PFSK-1 (cell line): ENCODE data around the gene LENG8.

Experiments
- FOXP2 ChIP-seq: optimal IDR thresholded peaks from 2 replicates; pipeline ENCODE3; 2011; ENCODE audit warnings: borderline replicate concordance, control low read depth, inconsistent platforms; ENCODE audit not compliant: insufficient read depth; ENCODE audit errors: extremely low read length, extremely low read depth
- POLR2AphosphoS5 ChIP-seq: IDR thresholded peaks from 2 replicates; pipeline ENCODE4 v1.6.1; 2012; ENCODE audit warnings: low read depth, mild to moderate bottlenecking, control low read depth, low read length, moderate library complexity
- SIN3A ChIP-seq: IDR thresholded peaks from 2 replicates; pipeline ENCODE4 v1.6.1; 2012; ENCODE audit warnings: mild to moderate bottlenecking, low read length, moderate library complexity, borderline replicate concordance; ENCODE audit not compliant: insufficient read depth
- TAF1 ChIP-seq: IDR thresholded peaks from 2 replicates; pipeline ENCODE4 v1.6.1; 2012; ENCODE audit warnings: low read length, control low read depth, borderline replicate concordance; ENCODE audit not compliant: insufficient read depth
- TF ChIP-seq, protein P1 (sequence below), 2 experiments: IDR thresholded peaks; 2 replicates each; pipeline versions ENCODE4 v1.6.1 to v1.8.0; 2011 to 2012; ENCODE audit warnings: low read depth in 2 of 2, low read length in 2 of 2, control low read depth in 1 of 2, inconsistent platforms in 1 of 2, mild to moderate bottlenecking in 1 of 2, moderate library complexity in 1 of 2; ENCODE audit not compliant: insufficient read depth in 1 of 2

LENG8 gene

DNA sequence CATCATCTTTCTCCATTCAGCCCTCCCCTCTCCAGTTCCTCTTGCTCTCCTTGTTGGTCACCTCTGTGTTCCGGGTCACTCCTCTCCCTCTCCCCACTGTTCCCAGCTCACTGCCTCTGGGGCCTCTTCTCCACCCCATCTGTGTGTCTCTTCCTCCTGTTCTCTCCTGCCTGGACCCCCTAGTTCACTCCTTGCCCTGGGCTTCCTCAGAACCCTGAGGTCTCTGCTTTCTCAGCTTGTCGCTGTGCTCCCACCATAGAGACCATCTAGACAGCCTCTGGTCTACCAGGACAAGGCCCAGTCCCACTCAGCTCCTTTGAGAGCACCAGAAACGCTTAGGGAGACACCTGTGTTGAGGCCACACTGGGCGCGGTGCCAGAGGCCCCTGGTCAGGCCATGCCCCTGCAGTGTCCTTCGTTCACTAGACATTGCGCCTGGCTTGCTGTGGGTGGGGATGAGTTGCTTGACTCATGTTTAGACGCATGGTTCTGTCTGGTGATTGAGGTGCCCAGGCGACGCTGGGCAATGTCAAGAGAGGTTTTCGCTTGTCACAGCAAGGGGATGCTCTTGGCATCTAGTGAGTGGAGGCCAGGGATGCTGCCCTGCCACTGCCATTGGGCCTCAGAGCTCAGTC lies 9.8 kb downstream of the LENG8 start:
- TF ChIP-seq, protein P1, sequence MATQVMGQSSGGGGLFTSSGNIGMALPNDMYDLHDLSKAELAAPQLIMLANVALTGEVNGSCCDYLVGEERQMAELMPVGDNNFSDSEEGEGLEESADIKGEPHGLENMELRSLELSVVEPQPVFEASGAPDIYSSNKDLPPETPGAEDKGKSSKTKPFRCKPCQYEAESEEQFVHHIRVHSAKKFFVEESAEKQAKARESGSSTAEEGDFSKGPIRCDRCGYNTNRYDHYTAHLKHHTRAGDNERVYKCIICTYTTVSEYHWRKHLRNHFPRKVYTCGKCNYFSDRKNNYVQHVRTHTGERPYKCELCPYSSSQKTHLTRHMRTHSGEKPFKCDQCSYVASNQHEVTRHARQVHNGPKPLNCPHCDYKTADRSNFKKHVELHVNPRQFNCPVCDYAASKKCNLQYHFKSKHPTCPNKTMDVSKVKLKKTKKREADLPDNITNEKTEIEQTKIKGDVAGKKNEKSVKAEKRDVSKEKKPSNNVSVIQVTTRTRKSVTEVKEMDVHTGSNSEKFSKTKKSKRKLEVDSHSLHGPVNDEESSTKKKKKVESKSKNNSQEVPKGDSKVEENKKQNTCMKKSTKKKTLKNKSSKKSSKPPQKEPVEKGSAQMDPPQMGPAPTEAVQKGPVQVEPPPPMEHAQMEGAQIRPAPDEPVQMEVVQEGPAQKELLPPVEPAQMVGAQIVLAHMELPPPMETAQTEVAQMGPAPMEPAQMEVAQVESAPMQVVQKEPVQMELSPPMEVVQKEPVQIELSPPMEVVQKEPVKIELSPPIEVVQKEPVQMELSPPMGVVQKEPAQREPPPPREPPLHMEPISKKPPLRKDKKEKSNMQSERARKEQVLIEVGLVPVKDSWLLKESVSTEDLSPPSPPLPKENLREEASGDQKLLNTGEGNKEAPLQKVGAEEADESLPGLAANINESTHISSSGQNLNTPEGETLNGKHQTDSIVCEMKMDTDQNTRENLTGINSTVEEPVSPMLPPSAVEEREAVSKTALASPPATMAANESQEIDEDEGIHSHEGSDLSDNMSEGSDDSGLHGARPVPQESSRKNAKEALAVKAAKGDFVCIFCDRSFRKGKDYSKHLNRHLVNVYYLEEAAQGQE (IDR thresholded peaks at IDR 0.05; ENCODE audit: insufficient read depth in 1 of 2, low read depth in 2 of 2, low read length in 2 of 2): no peak
- no peak for TF ChIP-seq SIN3A
- no peak for TF ChIP-seq POLR2AphosphoS5
- no peak for TF ChIP-seq TAF1
- TF ChIP-seq FOXP2: no peak

DNA sequence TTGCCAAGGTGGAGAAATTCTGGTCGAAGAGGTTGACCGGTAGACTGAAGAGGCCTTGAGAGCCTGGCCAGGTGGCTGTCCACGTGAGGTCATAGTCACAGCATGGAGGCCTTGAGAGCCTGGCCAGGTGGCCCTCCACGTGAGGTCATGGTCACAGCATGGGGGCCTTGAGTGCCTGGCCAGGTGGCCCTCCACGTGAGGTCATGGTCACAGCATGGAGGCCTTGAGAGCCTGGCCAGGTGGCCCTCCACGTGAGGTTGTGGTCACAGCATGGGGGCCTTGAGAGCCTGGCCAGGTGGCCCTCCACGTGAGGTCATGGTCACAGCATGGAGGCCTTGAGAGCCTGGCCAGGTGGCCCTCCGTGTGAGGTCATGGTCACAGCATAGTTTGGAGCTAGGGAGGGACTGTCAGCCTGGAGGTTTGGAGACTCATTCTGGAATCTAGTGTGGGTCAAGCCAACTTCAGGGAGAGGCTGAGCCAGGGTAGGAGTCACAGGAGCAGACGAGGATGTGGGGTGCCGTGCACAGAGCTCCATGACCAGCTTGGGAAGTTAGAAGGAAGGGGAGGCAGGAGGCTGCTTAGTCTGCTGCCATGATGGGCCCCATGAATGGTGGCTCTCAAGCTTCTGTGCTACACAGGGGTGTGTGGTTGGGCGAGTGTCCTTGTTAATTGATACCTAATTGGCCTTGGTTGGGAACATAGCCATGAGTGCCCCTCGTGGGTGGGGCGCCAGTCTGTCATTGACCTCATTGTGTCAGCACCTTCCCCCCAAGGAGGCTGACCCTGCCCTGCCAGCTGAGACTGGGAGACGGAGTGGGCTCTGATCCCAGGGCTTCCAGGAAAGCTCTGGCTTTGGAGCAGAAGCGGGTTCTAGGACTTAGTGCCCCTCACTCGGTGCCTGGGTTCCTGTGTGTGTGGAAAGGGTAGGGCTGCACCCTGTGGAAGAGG lies 10.6 kb downstream of the LENG8 start:
- TF ChIP-seq FOXP2: no peak
- TF ChIP-seq, protein P1 (IDR thresholded peaks at IDR 0.05; ENCODE audit: insufficient read depth in 1 of 2, low read depth in 2 of 2, low read length in 2 of 2): no peak
- TF ChIP-seq TAF1: no peak
- no peak; the same call in none of the 2 replicates for TF ChIP-seq POLR2AphosphoS5
- no peak for TF ChIP-seq SIN3A

DNA sequence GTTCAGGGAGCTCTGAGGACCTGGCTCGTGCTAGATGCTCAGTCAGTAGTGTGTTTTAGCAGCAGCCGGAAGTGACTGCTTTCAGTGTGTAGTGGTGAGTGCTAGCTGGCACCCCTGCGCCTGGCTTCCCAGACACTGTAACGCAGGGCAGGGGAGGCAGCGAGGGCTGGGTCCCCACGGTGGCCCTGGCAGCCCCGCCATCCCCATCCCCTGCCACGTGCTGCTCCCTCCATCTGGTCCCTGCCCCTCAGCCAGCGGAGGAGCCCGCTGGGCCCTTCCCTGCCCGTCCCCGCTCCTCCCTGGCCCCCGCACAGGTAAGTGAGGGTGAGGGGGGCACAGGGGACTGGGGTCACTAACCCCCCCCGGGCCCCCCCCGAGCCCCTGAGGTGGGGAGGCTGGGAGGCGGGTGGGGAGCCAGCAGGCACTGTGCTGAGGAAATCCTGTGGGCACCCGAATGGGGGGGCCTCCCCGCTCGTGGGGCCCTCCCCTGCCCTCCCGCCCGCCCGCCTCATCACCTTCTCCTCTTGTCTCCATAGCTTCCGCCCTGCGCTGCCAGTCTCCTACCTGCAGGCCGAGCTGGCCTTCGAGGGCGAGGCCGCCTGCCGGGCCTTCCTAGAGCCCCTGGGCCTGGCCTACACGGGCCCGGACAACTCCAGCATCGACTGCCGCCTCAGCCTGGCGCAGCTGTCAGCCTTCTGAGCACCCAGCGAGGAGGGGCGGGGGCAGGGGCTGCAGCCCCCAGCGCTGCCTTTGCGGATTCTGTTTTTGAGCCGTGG lies 11.4 kb downstream of the LENG8 start:
- TF ChIP-seq, protein P1 (IDR thresholded peaks at IDR 0.05; ENCODE audit: insufficient read depth in 1 of 2, low read depth in 2 of 2, low read length in 2 of 2): no peak
- TF ChIP-seq SIN3A (no peak), POLR2AphosphoS5 (no peak; the same call in 1 of the 2 replicates), TAF1 (no peak), FOXP2 (no peak)

DNA sequence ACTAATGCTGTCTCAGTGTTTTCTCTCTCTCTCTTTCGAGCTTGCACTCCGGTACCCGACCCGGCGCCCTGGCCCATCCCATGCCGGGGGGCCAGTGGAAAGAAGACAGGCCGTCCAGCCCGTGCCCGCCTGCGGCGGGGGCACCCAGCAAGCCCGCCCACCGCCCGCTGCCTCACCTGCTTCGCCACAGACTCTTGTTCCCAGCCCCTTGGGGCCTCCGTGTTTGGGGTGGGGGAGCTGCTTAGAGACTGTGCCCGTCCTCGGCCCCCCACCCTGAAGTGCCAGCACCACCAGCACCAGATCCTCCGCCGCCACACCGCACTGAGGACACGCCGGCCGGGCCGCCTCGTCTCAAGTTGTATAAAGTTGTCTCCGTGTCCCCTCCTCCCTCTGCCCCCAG lies 12.2 kb downstream of the LENG8 start:
- no peak for TF ChIP-seq TAF1

DNA sequence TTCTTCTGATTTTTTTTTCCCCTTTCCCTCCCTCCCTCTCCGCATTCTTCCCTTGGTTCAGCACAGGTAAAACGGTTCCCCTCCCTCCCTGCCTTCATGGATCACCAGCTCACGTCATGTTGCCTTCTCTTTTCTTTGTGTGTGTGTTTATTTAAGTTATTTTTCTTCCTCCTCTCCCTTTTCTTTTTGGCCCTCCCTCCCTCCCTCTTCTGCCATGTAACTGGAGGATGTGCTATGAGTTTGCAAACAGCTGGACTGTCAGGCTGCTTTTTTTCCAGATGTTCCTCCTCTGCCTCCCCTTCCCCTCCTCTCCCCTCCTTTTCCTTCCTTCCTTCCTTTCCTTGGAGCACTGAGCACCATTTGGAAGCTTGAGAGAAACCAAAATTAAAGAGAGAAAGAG lies 12.6 kb downstream of the LENG8 start:
- TF ChIP-seq TAF1: no peak
- no peak for TF ChIP-seq FOXP2
- TF ChIP-seq SIN3A: no peak
- TF ChIP-seq POLR2AphosphoS5: no peak
- TF ChIP-seq, protein P1 (IDR thresholded peaks at IDR 0.05; ENCODE audit: insufficient read depth in 1 of 2, low read depth in 2 of 2, low read length in 2 of 2): no peak
